ENCODE measurements around the gene INMT.
"Not testable (repeated sequence)": the region's sequence is repeated elsewhere in the genome, so short reads cannot be mapped to it uniquely, and the experiment has no call there.

Gene INMT

DNA sequence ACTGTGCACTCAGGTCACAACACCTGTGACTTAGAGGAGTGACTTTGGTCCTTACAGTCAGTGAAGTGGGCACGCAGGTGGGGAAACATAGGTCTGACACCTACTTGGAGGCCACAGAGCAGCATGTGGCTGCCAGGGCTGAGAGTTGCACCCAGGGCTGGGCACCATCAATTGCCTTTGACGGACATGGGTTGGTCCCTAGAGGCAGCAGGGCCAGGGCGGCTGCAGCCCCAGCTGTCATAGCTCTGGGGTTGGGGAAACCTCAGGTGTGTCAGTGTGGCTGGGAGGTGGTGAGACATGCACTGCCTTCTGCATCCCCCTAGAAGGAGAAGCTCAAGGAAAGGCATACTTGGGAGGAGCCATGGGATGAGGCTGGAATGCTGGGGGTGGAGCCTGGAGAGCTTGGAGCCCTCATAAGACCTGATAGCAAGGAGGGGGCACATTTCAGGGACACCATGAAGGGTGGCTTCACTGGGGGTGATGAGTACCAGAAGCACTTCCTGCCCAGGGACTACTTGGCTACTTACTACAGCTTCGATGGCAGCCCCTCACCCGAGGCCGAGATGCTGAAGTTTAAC is at the start of gene INMT:
TSS of gene INMT (plus strand) at position 440 of the 578 bp plus-strand sequence. CDS start at position 456, 16 bp downstream.
- no peak for DNase-seq

GRCh38 chr7:30702200-30702599 is 49.7 kb upstream of the INMT start:
- no peak for DNase-seq

GRCh38 chr7:30703756-30704155 is 48.2 kb upstream of the INMT start:
- no peak for DNase-seq

- DNase-seq, result no peak
Observed at GRCh38 chr7:30705008-30705407, 46.9 kb upstream of the INMT start.

- no peak for DNase-seq
Observed at GRCh38 chr7:30705596-30705995, 46.3 kb upstream of the INMT start.

- no peak for DNase-seq
Observed at GRCh38 chr7:30706316-30706715, 45.6 kb upstream of the INMT start.

- DNase-seq, result no peak
Observed at GRCh38 chr7:30706908-30707307, 45.0 kb upstream of the INMT start.

DNA sequence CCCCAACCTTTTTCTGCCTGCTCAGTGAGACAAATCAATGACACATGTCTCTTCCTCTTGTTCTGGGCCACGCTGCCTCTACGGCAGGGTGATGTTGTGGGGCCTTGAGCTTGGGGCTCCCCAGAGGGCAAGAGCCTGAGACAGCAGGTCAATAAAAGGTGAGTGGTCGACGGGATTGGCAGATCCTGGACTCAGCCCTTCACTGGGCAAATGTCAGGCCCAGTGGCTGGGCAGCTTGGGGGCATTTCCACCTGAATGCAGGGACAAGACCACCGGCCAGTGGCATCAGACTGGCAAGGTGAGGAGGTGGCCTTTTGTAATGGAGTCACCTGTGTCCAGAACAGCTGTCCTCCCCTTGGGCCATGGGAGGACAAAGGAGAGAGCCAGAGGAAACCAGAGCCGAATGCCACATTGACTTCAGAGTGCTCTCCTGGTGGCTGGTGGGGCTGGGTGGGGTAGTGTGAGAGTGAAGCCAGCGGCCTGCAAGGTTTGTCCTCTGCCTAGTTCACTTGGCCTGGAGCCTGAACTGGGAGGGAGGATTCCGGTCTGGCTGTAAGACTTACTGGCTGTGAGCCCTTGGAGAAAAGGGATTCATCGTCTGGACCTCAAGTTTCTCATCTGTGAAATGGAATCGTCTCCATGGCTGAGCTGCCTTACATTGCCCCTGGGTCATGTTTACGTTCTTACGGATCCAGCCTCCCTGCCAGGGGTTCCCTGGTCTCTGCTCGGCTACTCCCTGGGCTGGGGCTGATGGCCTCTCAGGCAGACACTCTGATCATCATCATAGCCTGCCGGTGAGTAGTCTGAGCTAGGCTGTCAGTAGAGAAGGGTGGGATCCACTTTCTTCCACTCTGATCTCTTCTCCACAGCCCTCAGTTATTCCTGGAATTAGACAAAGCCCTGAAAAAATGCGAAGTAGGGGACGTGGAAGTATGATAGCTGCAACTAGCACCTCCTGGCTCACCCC is 44.3 kb upstream of the INMT start:
- no peak for DNase-seq

DNA sequence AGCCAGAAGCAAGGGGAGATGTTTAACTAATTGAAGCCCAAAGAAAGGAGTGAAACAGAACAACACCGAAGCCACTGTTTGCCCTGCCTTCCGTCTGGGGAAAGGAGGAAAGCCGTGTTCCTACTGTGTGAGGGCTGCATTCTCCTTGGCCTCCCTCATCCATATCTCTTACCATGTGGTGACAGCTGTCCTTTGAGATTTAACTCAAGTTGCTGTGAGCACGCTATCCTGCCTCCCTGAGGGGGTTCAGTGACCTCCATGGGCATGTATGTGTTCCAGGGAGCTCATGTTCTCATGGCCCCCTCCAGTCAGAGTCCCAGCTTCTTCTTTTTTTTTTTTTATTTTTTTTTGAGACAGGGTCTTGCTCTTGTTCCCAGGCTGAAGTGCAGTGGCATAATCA is 43.5 kb upstream of the INMT start:
- DNase-seq, result no peak

DNA sequence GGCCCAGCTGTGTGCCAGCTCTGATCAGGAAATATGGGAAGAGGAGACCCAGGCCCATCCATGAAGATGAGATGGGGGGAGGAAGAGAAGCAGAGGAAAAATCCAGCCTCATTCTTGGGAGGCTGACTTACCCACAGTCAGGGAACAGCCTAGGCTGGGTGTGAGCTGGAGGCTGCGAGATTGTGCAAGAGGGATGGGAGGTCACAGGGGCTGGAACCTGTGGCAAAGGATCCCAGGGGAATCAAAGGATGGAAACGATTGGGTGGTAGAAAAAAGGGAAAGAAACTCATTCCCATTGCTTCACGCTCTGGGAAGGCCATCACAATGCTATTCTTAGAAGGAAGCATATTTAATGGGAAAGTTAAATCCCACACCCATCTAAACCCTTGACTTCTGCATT is 43.0 kb upstream of the INMT start:
- no peak for DNase-seq

DNA sequence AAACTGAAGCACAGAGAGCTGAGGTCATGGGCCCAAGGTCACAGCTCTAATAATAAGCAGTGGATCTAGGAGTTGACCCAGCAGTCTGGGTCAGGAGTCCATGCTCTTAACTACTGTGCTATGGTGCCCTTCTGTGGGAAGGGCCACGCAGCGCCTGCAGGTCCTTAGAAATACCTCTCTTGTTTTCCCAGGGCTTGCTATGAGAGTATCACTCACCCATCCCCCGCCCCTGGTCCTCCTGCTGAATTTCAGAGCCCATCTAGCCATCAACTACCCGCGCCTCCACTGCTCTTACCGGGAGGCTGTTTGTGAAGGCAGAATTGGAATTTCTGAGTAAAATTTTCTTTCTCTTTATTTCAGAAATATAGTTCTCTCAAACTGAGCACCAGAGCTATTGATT is 42.4 kb upstream of the INMT start:
- DNase-seq, result no peak

DNA sequence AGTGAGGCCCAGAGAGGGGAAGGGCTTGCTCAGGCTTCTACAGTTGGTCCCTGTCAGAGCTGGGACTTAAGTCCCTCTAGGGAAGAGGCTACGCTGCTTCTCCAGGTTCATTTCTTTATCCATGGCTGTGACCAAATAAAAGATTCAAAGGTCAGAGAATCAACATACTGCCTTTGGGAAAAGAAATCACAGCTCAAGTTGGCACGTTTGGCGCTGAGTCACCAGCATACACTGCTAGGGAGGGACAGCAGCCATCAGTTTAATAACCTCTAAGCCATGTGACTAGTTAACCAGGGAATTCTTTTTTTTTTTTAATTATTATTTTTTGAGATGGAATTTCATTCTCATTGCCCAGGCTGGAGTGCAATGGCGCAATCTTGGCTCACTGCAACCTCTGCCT is 41.3 kb upstream of the INMT start:
- no peak for DNase-seq

DNA sequence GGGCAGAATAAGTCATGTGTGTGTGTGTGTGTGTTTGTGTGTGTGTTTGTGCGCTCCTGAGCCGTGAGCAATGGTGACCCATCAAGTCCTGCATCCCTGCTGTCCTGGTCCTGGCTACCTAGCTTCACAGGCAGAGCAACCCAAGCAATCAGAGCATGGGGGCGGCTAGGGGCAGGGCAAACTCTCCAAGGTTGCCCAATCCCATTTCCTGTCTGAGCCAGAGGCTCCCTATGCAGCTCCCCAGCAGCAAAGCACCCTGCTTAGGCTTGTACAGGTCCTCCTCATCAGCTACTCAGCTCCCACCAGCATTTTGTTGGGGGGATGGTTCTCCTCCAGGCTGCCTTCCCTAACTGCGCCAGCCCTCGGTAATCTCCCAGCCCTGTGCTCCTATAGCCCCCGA is 38.5 kb upstream of the INMT start:
- no peak for DNase-seq

GRCh38 chr7:30714129-30714528 is 37.8 kb upstream of the INMT start:
- no peak for DNase-seq

GRCh38 chr7:30717181-30717580 is 34.8 kb upstream of the INMT start:
- DNase-seq, result no peak

DNA sequence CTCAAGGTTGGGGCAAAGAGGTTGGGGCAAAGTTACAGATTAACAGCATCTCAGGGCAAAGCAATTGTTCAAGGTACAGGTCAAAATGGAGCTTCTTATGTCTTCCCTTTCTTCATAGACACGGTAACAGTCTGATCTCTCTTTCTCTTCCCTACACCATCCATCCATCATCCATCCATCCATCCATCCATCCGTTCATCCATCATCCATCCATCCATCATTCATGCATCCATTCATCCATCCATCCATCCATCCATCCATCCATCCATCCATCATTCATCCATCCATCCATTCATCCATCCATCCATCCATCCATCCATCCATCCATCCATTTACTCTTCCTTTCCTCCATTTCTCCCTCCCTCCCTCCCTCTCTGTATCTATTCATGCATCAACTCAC is 32.5 kb upstream of the INMT start:
- DNase-seq, result not testable (repeated sequence)

- no peak for DNase-seq
Observed at GRCh38 chr7:30721211-30721610, 30.7 kb upstream of the INMT start.

DNA sequence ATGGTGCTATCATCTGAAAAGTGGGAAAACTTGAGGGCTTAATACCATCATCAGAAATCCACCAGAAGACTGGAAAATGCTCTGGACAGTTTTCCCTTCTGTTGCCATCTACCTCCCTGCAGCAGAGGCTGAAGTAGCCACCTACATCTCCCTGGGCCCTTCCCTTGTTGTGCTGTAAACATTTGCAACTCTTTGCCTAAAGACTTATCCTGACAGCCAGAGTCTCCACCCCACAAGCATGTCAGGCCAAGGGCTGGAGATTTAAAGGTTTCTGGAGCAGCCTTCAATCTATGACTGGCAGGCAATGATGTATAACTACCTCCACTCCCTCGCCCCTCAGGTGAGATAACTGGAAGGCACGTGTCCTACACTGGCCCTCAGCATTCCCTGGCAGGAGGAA is 29.7 kb upstream of the INMT start:
- no peak for DNase-seq

GRCh38 chr7:30722671-30723070 is 29.3 kb upstream of the INMT start:
- no peak for DNase-seq

- no peak for DNase-seq
Observed at GRCh38 chr7:30723776-30724175, 28.2 kb upstream of the INMT start.

GRCh38 chr7:30726296-30727006 is 25.5 kb upstream of the INMT start:
- no peak for DNase-seq

GRCh38 chr7:30727061-30727945 is 24.6 kb upstream of the INMT start:
- DNase-seq, result no peak

- DNase-seq, result no peak
Observed at GRCh38 chr7:30728591-30729100, 23.3 kb upstream of the INMT start.

All from GF-D8 (cell line).